HEK293T (cell line): Measurements from ENCODE around the gene MRGPRF.

Experiments
- ARNT ChIP-seq: fragments of 450-650 bp; IDR thresholded peaks from 2 replicates; pipeline ENCODE4 v1.6.1; 2017; ENCODE audit warnings: mild to moderate bottlenecking
- BHLHE40 ChIP-seq: fragments of 450-650 bp; IDR thresholded peaks from 2 replicates; pipeline ENCODE4 v1.6.1; 2016; ENCODE audit warnings: mild to moderate bottlenecking, moderate library complexity, borderline replicate concordance
- CTBP1 ChIP-seq: fragments of 450-650 bp; IDR thresholded peaks from 2 replicates; pipeline ENCODE4 v1.6.1; 2016; ENCODE audit warnings: borderline replicate concordance
- FOXA1 ChIP-seq: fragments of 450-650 bp; IDR thresholded peaks from 2 replicates; pipeline ENCODE4 v1.6.1; 2016; ENCODE audit warnings: mild to moderate bottlenecking
- FOXK2 ChIP-seq: fragments of 450-650 bp; IDR thresholded peaks from 2 replicates; pipeline ENCODE4 v1.6.1; 2016; ENCODE audit warnings: mild to moderate bottlenecking
- FOXM1 ChIP-seq: fragments of 450-650 bp; IDR thresholded peaks from 2 replicates; pipeline ENCODE4 v1.6.1; 2017; ENCODE audit warnings: mild to moderate bottlenecking, borderline replicate concordance
- SP1 ChIP-seq: fragments of 450-650 bp; IDR thresholded peaks from 2 replicates; pipeline ENCODE4 v1.6.1; 2017
- ZNF384 ChIP-seq: fragments of 450-650 bp; IDR thresholded peaks from 2 replicates; pipeline ENCODE4 v1.6.1; 2016
- TF ChIP-seq, protein P1 (sequence below): fragments of 450-650 bp; IDR thresholded peaks from 2 replicates; pipeline ENCODE4 v1.6.1; 2016

DNA sequence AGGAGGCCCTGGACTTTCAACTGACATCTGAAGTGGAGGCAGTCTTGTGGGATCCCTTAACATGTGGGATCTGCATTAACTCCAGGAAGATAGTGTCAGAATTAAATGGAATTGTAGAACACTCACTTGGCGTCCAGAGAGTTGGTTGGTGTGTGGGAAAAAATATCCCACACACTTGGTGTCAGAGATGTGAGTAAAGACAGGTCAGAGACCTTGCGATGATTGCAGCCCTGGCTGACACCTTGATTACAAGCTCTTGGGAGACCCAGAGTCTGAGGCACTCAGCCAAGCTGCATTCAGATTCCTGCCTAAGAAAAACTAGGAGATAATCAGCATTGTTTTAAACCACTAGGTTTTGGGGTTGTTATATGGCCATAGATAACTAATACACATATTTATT lies 28.5 kb upstream of the MRGPRF start:
- TF ChIP-seq FOXM1 (no peak), ARNT (no peak), ZNF384 (no peak), FOXA1 (no peak), SP1 (no peak), CTBP1 (no peak), FOXK2 (no peak), BHLHE40 (no peak)
- TF ChIP-seq, protein P1, sequence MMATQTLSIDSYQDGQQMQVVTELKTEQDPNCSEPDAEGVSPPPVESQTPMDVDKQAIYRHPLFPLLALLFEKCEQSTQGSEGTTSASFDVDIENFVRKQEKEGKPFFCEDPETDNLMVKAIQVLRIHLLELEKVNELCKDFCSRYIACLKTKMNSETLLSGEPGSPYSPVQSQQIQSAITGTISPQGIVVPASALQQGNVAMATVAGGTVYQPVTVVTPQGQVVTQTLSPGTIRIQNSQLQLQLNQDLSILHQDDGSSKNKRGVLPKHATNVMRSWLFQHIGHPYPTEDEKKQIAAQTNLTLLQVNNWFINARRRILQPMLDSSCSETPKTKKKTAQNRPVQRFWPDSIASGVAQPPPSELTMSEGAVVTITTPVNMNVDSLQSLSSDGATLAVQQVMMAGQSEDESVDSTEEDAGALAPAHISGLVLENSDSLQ, result no peak
